ENCODE measurements around the gene CCR6. TPM values are rescaled to one million over a fixed set of nuclear protein-coding genes. Genes with fewer than 3 reads are reported as not detected.

CCR6 gene
- total and polyA plus RNA-seq, 2 of the 13 experiments (the other 11 are each of a cell fraction or from before 2014, with no cell fraction given): 4.5 to 8.7 TPM

DNA sequence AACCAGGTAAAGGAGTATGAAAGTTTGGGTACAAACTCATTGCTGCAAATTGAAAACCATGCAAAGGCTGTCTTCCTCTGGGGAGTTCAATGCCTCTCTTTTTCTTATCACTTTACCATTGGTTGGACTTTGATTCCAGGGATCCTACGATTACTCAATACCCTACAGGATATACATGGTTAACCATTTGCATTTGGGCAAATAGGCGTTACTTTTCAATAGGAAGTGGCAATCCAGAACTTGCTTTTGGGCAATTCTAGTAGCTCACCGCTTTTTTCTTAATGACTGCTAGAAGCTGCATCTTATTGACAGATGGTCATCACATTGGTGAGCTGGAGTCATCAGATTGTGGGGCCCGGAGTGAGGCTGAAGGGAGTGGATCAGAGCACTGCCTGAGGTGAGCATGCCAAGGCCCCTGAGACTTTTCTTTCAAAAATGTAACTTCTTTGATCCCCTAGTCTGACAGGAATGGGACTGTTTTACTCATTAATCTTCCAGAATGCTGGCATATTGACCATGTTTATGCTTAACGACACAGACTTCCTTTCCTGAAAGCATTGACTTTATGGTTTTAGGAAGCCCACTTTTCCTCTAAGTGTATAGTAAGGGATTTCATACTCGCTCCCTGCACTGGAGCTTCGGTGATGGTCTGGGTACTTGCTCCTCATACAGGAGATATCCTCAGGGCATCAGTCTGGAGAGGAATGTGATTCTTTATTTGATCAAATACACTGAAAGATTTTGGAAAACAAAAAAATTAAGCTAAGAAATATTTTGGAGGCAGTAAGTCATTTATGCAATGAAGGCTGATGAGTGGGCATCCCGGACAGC lies at the start of gene CCR6 (continued):
- TF ChIP-seq, protein P1, sequence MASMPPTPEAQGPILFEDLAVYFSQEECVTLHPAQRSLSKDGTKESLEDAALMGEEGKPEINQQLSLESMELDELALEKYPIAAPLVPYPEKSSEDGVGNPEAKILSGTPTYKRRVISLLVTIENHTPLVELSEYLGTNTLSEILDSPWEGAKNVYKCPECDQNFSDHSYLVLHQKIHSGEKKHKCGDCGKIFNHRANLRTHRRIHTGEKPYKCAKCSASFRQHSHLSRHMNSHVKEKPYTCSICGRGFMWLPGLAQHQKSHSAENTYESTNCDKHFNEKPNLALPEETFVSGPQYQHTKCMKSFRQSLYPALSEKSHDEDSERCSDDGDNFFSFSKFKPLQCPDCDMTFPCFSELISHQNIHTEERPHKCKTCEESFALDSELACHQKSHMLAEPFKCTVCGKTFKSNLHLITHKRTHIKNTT (CRISPR knock-in tag; IDR thresholded peaks at IDR 0.05): no peak
- TF ChIP-seq RELA (CRISPR knock-in tag; IDR thresholded peaks at IDR 0.05) (no peak), HMG20B (CRISPR knock-in tag; conservative IDR thresholded peaks at IDR 0.05) (0 out of 2 replicates have a peak, but pooled peaks have one; percentile 49), ZNF772 (CRISPR knock-in tag; IDR thresholded peaks at IDR 0.05) (no peak; the same call in none of the 2 replicates), ZMAT3 (CRISPR knock-in tag; conservative IDR thresholded peaks at IDR 0.05) (0 out of 2 replicates have a peak, but pooled peaks have one; percentile 54), ATF1 (CRISPR knock-in tag; IDR thresholded peaks at IDR 0.05) (no peak; the same call in 1 of the 2 replicates), HCFC1 (IDR thresholded peaks at IDR 0.05; ENCODE audit: low read depth, low read length) (no peak), FOXM1 (CRISPR knock-in tag; IDR thresholded peaks at IDR 0.05) (no peak), ZSCAN25 (CRISPR knock-in tag; IDR thresholded peaks at IDR 0.05) (no peak), KLF13 (CRISPR knock-in tag; IDR thresholded peaks at IDR 0.05) (no peak), ZBTB7B (CRISPR knock-in tag; IDR thresholded peaks at IDR 0.05) (peak; percentile 27; the same call in 1 of the 2 replicates), ZFP82 (CRISPR knock-in tag; IDR thresholded peaks at IDR 0.05; ENCODE audit: borderline replicate concordance) (peak; percentile 65; the same call in 1 of the 2 replicates), ZBTB38 (CRISPR knock-in tag; IDR thresholded peaks at IDR 0.05) (no peak), NFKB2 (CRISPR knock-in tag; IDR thresholded peaks at IDR 0.05; ENCODE audit: borderline replicate concordance) (no peak), FIP1L1 (IDR thresholded peaks at IDR 0.05; ENCODE audit: borderline replicate concordance, insufficient read depth, low read depth, low read length) (no peak), DR1 (CRISPR knock-in tag; IDR thresholded peaks at IDR 0.05) (no peak), ZNF430 (CRISPR knock-in tag; IDR thresholded peaks at IDR 0.05) (no peak; the same call in 1 of the 2 replicates), ZNF629 (CRISPR knock-in tag; conservative IDR thresholded peaks at IDR 0.05) (peak; percentile 61; the same call in 1 of the 2 replicates), ARNTL (CRISPR knock-in tag; IDR thresholded peaks at IDR 0.05) (no peak), ZNF234 (CRISPR knock-in tag; conservative IDR thresholded peaks at IDR 0.05) (no peak), ZNF766 (CRISPR knock-in tag; IDR thresholded peaks at IDR 0.05; ENCODE audit: borderline replicate concordance) (no peak), SOX13 (IDR thresholded peaks at IDR 0.05) (no peak), SOX13 (CRISPR knock-in tag; conservative IDR thresholded peaks at IDR 0.05 in 1 of 2, IDR thresholded peaks at IDR 0.05 in 1 of 2) (peak in 1 of 2 experiments; percentile 72; a peak in 2 of 4 replicates)
- TF ChIP-seq, protein P2, sequence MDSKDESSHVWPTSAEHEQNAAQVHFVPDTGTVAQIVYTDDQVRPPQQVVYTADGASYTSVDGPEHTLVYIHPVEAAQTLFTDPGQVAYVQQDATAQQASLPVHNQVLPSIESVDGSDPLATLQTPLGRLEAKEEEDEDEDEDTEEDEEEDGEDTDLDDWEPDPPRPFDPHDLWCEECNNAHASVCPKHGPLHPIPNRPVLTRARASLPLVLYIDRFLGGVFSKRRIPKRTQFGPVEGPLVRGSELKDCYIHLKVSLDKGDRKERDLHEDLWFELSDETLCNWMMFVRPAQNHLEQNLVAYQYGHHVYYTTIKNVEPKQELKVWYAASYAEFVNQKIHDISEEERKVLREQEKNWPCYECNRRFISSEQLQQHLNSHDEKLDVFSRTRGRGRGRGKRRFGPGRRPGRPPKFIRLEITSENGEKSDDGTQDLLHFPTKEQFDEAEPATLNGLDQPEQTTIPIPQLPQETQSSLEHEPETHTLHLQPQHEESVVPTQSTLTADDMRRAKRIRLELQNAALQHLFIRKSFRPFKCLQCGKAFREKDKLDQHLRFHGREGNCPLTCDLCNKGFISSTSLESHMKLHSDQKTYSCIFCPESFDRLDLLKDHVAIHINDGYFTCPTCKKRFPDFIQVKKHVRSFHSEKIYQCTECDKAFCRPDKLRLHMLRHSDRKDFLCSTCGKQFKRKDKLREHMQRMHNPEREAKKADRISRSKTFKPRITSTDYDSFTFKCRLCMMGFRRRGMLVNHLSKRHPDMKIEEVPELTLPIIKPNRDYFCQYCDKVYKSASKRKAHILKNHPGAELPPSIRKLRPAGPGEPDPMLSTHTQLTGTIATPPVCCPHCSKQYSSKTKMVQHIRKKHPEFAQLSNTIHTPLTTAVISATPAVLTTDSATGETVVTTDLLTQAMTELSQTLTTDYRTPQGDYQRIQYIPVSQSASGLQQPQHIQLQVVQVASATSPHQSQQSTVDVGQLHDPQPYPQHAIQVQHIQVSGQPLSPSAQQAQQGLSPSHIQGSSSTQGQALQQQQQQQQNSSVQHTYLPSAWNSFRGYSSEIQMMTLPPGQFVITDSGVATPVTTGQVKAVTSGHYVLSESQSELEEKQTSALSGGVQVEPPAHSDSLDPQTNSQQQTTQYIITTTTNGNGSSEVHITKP (CRISPR knock-in tag; IDR thresholded peaks at IDR 0.05; ENCODE audit: low read depth): no peak
- TF ChIP-seq, protein P3, sequence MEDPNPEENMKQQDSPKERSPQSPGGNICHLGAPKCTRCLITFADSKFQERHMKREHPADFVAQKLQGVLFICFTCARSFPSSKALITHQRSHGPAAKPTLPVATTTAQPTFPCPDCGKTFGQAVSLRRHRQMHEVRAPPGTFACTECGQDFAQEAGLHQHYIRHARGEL (CRISPR knock-in tag; IDR thresholded peaks at IDR 0.05): no peak
- TF ChIP-seq, protein P4, sequence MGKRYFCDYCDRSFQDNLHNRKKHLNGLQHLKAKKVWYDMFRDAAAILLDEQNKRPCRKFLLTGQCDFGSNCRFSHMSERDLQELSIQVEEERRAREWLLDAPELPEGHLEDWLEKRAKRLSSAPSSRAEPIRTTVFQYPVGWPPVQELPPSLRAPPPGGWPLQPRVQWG (CRISPR knock-in tag; IDR thresholded peaks at IDR 0.05; ENCODE audit: borderline replicate concordance, low read depth): no peak

All from HepG2 (cell line).